ENCODE measurements around the gene CSNK2A1. TPM values are rescaled to one million over a fixed set of nuclear protein-coding genes. Genes with fewer than 3 reads are reported as not detected.

The CSNK2A1 gene
- total RNA-seq, 1 experiment from 2014 or later: 229 TPM

DNA sequence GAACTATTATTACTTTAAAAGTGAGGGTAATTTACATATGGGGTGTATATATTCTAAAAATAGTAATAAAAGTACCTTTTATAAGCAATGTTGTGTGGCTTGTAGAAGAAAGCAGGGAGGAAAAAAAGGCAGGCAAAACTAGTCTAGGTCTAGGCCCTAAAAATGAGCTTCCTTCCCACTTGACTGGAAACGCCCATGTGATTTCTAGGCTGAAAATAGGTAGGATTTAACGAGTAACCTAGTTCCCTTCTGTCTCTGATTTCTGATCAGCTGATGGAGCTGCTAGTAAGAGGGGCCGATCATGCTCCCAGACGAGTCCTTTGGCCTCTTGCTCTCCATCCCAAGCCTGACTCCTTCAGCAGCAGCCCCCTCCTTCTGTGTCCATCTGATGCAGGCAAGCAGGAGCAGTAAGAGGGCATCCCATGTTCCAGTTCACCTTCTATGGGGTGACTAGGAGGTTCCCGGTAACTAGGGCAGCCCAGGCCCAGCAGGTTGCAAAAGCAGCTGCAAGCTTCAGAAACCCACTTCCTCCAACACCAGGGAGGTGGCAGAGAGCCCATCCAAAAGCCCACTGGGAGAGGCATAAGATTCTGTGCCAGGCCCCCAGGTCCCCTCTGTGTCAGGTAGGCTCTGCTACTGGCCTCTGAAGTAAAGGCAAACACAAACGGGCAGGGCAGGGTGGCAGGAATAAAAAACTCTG, 105.7 kb downstream of the CSNK2A1 start:
- Mint-ChIP-seq H3K4me3 (no peak overlapping the region), H3K9me3 (no peaks in the 10 kb centered on the region), H3K27ac (peak overlapping the region in 1 of 3 experiments; percentile 73; a peak in 1 of 7 replicates), H3K27me3 (ENCODE audit: low read depth) (peaks cover 32% of the 10 kb centered on the region), H3K36me3 (ENCODE audit: insufficient read depth in 1 of 3, low read depth in 3 of 3) (peaks cover 35 to 75% (median 65%) of the 10 kb centered on the region in 3 experiments; a peak in 6 of 7 replicates), H3K4me1 (peaks cover 21 to 23% of the 10 kb centered on the region in 2 experiments)
- Histone ChIP-seq H3K4me2 (ENCODE audit: insufficient read depth, insufficient read length, low read length) (no peak overlapping the region), H3K9me3 (ENCODE audit: control insufficient read depth, low read depth, low read length) (no peaks in the 10 kb centered on the region), H2BK12ac (ENCODE audit: insufficient read length, low read depth, low read length) (no peak overlapping the region), H3K9ac (ENCODE audit: extremely low read depth, insufficient read length, low read length) (no peak overlapping the region), H3K14ac (ENCODE audit: insufficient read depth, low read length) (no peak overlapping the region), H4K91ac (ENCODE audit: insufficient read length, low read depth, low read length) (no peak overlapping the region), H2BK120ac (ENCODE audit: low read depth, low read length, poor library complexity, severe bottlenecking) (no peak overlapping the region), H2AFZ (ENCODE audit: low read length) (no peak overlapping the region), H2BK15ac (ENCODE audit: low read depth, low read length) (no peak overlapping the region), H3K4me1 (ENCODE audit: insufficient read depth, low read length) (peaks cover 3% of the 10 kb centered on the region; the same call in 1 of the 2 replicates), H3K79me2 (ENCODE audit: insufficient read depth, low read length) (no peaks in the 10 kb centered on the region), H2BK5ac (ENCODE audit: insufficient read length, low read length) (no peak overlapping the region), H4K5ac (ENCODE audit: insufficient read length, low read depth, low read length) (no peak overlapping the region), H2BK20ac (ENCODE audit: low read depth, low read length, poor library complexity, severe bottlenecking) (no peak overlapping the region), H2AK5ac (ENCODE audit: insufficient read length, low read length) (no peak overlapping the region), H3K27ac (ENCODE audit: insufficient read length, low read depth, low read length) (no peak overlapping the region), H4K20me1 (ENCODE audit: control insufficient read depth, insufficient read depth, insufficient read length) (no peaks in the 10 kb centered on the region), H4K8ac (replicated peaks; ENCODE audit: insufficient read length, low read depth, low read length) (no peak overlapping the region), H3K23ac (ENCODE audit: insufficient read length, low read depth, low read length) (no peak overlapping the region), H3K79me1 (ENCODE audit: insufficient read depth, low read depth, low read length, poor library complexity, severe bottlenecking) (no peaks in the 10 kb centered on the region), H3K56ac (ENCODE audit: insufficient read length, low read depth, low read length) (no peak overlapping the region), H3T11ph (ENCODE audit: low read length) (no peak overlapping the region), H3K27me3 (ENCODE audit: insufficient read depth, low read length) (peaks cover 5% of the 10 kb centered on the region; the same call in 1 of the 2 replicates), H3K23me2 (ENCODE audit: insufficient read length, low read depth, low read length, poor library complexity, severe bottlenecking) (no peaks in the 10 kb centered on the region), H3K4ac (ENCODE audit: low read depth, low read length) (no peak overlapping the region), H3K18ac (ENCODE audit: insufficient read length, low read depth, low read length) (no peak overlapping the region)
- no CpG with 5 or more reads among the region's 6 CpGs for WGBS (ENCODE audit: extremely low coverage, insufficient read length, low lambda C conversion rate)
- no peak for DNase-seq
- TF ChIP-seq, protein P1, sequence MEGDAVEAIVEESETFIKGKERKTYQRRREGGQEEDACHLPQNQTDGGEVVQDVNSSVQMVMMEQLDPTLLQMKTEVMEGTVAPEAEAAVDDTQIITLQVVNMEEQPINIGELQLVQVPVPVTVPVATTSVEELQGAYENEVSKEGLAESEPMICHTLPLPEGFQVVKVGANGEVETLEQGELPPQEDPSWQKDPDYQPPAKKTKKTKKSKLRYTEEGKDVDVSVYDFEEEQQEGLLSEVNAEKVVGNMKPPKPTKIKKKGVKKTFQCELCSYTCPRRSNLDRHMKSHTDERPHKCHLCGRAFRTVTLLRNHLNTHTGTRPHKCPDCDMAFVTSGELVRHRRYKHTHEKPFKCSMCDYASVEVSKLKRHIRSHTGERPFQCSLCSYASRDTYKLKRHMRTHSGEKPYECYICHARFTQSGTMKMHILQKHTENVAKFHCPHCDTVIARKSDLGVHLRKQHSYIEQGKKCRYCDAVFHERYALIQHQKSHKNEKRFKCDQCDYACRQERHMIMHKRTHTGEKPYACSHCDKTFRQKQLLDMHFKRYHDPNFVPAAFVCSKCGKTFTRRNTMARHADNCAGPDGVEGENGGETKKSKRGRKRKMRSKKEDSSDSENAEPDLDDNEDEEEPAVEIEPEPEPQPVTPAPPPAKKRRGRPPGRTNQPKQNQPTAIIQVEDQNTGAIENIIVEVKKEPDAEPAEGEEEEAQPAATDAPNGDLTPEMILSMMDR (conservative IDR thresholded peaks at IDR 0.05): no peak
